ENCODE measurements around the gene ATN1.
"Not testable (repeated sequence)": the region's sequence is repeated elsewhere in the genome, so short reads cannot be mapped to it uniquely, and the experiment has no call there.

The ATN1 gene

GRCh38 chr12:6905414-6906040 lies 22.2 kb upstream of the ATN1 start:
- DNase-seq, result no peak

GRCh38 chr12:6908141-6908540 lies 19.6 kb upstream of the ATN1 start:
- not testable (repeated sequence) for DNase-seq

DNA sequence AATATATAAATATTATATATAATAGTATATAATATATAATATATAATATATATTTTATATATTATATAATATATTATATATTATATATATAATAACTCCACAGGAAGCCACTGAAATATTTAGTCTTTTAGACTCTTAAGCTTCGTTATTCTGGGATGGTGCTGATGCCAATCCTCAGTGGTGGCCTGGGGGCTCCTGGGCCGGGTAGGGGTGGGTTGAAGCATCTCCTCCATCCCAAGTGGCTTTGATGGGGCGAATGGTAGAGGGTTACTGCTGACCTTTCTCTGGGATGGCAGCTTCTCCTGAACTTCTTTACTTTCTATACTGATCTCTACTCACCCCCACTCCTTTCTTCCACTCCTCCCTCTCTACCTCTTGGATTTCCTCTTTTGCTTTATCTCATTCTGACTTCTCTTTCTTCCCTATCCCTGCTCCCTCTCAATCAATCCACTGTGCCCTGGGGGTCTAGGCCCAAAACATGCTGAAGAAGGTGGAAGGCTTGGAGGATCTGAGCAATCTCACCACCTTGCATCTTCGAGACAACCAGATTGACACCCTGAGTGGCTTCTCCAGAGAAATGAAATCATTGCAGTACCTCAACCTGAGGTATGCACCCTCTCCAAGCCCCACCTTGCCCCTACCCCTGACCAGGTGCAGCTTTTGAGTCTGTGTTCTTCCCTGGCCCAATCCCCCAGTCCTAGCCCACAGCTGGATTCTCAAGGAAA lies 18.2 kb upstream of the ATN1 start:
- no peak for DNase-seq

DNA sequence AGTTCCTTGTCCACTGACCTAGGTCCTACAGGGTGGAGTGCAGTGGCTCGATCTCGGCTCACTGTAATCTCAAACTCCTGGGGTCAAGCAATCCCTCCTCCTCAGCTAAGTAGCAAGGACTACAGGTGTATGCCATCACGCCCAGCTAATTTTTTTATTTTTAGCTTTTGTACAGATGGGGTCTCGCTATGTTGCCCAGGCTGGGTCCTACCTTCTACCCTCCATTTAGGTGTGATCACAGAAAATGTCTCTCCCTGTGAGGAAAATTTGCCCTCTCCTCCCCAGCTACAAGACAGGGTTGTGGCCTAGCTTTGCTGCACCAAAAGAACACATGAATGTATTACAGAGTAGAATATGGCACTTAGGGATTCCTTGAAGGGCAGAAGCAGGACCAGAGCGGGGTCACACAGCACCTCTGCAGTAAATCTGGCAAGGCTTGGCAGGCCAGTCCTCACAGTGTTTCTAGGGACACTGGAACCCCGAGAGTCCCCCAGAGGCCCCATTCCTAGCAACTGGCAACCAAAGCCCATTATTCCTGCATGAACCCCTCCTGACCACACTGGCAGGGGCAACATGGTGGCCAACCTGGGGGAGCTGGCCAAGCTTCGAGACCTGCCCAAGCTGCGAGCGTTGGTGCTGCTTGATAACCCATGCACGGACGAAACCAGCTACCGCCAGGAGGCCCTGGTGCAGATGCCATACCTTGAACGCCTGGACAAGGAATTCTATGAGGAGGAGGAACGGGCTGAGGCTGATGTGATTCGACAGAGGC lies 15.4 kb upstream of the ATN1 start:
- DNase-seq, result no peak

DNA sequence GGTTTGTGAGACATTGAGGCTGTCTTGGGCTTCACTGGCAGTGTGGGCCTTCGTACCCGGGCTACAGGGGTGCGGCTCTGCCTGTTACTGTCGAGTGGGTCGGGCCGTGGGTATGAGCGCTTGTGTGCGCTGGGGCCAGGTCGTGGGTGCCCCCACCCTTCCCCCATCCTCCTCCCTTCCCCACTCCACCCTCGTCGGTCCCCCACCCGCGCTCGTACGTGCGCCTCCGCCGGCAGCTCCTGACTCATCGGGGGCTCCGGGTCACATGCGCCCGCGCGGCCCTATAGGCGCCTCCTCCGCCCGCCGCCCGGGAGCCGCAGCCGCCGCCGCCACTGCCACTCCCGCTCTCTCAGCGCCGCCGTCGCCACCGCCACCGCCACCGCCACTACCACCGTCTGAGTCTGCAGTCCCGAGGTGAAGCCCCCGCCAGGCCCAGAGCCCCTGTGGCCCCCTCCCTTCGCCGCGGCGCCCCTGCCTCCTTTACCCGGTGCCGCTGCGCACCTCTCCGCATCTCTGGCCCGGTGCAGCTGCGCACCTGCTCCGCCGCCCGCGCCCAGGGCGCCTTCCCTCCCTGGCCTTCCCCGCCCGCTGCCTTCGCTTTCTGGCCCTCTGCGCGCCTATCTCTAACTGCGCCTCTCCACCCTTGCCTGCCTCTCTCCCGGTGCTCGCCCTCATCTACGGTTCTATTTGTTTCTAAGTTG lies 13.4 kb upstream of the ATN1 start, which contains the start of gene ENO2:
TSS of gene ENO2 (plus strand) at position 335 of the 701 bp plus-strand sequence. CDS start 1,253 bp downstream, outside the sequence.
- peak; percentile 84 for DNase-seq

- DNase-seq, result no peak
These were observed 12.6 kb upstream of the ATN1 start for GRCh38 chr12:6914947-6915788.

- no peak for DNase-seq
These were observed 11.9 kb upstream of the ATN1 start for GRCh38 chr12:6915789-6916285.

- DNase-seq, result no peak
These were observed 11.1 kb upstream of the ATN1 start for GRCh38 chr12:6916426-6917200.

- no peak for DNase-seq
These were observed 10.1 kb upstream of the ATN1 start for GRCh38 chr12:6917491-6918231.

DNA sequence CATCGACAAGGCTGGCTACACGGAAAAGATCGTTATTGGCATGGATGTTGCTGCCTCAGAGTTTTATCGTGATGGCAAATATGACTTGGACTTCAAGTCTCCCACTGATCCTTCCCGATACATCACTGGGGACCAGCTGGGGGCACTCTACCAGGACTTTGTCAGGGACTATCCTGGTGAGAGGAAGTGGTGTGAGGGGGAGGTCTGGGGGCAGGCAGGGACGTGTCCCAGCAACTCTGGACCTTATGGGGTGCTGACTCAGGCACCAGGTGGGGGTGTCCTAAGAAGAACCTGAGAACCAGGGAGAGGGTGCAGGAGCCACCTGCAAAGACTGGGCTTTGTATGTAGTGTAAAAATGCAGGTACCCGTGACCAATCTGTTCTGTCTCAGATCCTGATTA lies 8.2 kb upstream of the ATN1 start:
- no peak for DNase-seq

DNA sequence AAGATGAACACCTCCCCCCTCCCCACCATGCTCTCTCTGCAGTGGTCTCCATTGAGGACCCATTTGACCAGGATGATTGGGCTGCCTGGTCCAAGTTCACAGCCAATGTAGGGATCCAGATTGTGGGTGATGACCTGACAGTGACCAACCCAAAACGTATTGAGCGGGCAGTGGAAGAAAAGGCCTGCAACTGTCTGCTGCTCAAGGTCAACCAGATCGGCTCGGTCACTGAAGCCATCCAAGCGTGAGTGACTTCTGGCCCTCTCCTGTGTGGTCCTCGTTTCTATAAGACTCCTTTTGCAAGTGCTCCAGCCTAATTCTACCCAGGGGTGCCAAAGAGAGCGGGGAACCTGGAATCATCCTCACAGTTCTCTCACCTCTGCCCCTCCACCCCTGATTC lies 6.2 kb upstream of the ATN1 start:
- DNase-seq, result no peak

- no peak for DNase-seq
These were observed 5.5 kb upstream of the ATN1 start for GRCh38 chr12:6921996-6922946.

DNA sequence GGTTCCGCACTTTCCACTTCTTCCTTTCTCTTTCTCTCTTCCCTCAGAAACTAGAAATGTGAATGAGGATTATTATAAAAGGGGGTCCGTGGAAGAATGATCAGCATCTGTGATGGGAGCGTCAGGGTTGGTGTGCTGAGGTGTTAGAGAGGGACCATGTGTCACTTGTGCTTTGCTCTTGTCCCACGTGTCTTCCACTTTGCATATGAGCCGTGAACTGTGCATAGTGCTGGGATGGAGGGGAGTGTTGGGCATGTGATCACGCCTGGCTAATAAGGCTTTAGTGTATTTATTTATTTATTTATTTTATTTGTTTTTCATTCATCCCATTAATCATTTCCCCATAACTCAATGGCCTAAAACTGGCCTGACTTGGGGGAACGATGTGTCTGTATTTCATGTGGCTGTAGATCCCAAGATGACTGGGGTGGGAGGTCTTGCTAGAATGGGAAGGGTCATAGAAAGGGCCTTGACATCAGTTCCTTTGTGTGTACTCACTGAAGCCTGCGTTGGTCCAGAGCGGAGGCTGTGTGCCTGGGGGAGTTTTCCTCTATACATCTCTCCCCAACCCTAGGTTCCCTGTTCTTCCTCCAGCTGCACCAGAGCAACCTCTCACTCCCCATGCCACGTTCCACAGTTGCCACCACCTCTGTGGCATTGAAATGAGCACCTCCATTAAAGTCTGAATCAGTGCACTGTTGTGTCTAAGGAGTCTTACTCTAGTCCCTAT lies 4.6 kb upstream of the ATN1 start:
- no peak for DNase-seq

DNA sequence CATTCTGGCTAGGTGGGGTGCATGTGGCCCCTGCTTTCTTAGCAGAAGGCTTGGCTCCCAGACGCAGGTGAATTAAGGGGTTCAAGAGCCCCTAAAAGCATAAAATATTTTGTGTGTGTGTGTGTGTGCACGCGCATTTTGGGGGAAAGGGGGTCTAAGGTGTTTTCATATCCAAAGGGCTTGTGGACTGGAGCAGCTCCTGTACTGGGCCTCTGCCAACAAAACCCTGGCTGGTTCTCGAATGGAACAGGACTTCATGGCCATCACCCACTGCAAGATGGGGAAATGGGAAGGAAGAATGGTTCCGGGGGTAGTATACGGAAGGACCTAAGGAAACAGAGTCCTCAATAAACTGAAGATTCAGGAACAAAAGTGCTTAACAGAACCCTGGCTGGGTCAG lies 3.9 kb upstream of the ATN1 start:
- DNase-seq, result no peak

- DNase-seq, result no peak
These were observed 2.6 kb upstream of the ATN1 start for GRCh38 chr12:6925239-6925539.

- no peak for DNase-seq
These were observed 2.0 kb upstream of the ATN1 start for GRCh38 chr12:6925540-6926279.

DNA sequence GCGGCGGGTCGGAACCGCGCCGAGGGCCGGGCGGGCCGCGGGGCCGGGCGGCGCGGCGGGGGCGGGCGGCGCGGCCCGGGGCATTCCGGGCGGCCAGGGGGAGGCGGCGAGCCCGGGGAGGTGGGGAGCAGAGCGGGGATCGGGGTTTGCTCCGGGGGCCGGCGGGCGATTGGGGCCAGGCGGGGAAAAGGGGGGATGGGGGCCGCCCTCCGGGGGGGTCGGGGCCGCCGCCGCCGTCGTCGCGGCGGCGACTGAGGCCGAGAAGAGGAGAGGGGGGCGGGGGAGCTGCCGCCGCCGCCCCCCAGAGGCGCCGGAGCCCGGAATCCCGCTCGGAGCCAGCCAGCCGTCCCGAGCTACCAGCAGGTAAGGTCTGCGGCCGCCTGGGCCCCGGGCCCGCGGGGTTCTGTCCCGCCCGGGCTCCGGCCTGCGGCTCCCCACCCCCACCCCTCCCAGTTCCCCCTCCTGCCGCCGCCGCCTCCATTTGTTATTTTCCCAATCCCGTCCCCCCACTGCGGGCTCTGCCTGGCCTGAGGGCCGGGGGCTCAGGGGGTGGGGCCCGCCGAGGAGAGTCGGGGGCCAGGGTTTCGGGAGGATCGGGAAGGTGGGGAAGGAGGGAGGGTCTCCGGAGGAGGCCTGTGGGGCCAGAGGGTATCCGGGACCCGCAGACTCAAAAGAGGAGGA lies 403 bp downstream of the ATN1 start:
- peak; percentile 20 for DNase-seq

All from T-helper 9 cell (primary cell).